Spleen (tissue), 7 donors: ENCODE measurements around the gene MED10.

Experiments used
- CTCF ChIP-seq, 11 experiments: fragments of 200-600 bp in 7 of 11; fragments of 450-650 bp in 4 of 11; sonication (generic) in 4 of 11; IDR thresholded peaks in 8 of 11; conservative IDR thresholded peaks in 3 of 11; 1 replicate in 7 of 11; 2 replicates in 4 of 11; pipeline versions ENCODE4 v1.4.0 to v1.8.0; 2016 to 2021; ENCODE audit warnings: antibody characterized with exemption in 11 of 11, inconsistent platforms in 4 of 11, mild to moderate bottlenecking in 1 of 11
- POLR2A ChIP-seq, 3 donors: fragments of 450-650 bp; IDR thresholded peaks; one replicate each; pipeline ENCODE4 v1.5.1; 2017; ENCODE audit warnings: antibody characterized with exemption in 3 of 3, mild to moderate bottlenecking in 1 of 3
- POLR2AphosphoS5 ChIP-seq, 3 donors: sonication (generic); formaldehyde crosslinking; IDR thresholded peaks; one replicate each; pipeline ENCODE4 v1.5.1; 2017; ENCODE audit warnings: antibody characterized with exemption in 3 of 3
- donor health status: DM: no; HTN: no; CAD: no; lungs with moderate emphysema.
- donor health status: DM: no; HTN: no; CAD: no.
- donor health status: DM: no; HTN: no; CAD: no.

DNA sequence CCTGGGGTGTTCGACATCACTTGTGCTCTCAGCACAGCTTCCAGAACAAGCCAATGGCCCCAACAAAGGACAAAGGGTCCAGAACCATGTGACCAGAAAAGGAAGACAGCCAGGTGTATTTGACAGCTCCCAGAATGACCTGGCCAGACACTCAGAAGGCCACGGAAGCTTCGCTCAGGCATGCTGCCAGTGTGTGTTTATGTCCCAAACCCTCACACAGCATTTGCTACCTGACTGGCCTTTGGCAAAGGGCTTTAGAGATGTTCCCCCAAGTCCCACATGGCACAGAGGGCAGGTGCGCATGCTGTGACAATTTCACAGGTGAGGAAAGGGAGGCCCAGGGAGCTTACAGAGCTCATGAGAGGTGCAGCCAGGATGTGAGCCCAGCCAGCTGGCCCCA lies 39.5 kb downstream of the MED10 start:
- no peak for TF ChIP-seq CTCF (IDR thresholded peaks at IDR 0.05 in 8 of 11, conservative IDR thresholded peaks at IDR 0.05 in 3 of 11)
- no peak for TF ChIP-seq POLR2A (IDR thresholded peaks at IDR 0.05)
- TF ChIP-seq POLR2AphosphoS5 (IDR thresholded peaks at IDR 0.05): no peak
